ENCODE results near the gene BACE1. TPM values are rescaled to one million over a fixed set of nuclear protein-coding genes. Genes with fewer than 3 reads are reported as not detected.
"Not testable (repeated sequence)": the region's sequence is repeated elsewhere in the genome, so short reads cannot be mapped to it uniquely, and the experiment has no call there.

BACE1 gene
- total RNA-seq, 1 donor from 2014 or later = 32.6 TPM

- H3K4me1 Mint-ChIP-seq (ENCODE audit: low read depth, unreplicated experiment) = peaks cover 18% of the 10 kb centered on the region
- Histone ChIP-seq H3K9me3 (ENCODE audit: insufficient read depth, low read depth, low read length) (no peaks in the 10 kb centered on the region), H3K4me1 (ENCODE audit: insufficient read depth, low read length) (peaks cover 10% of the 10 kb centered on the region), H2AFZ (ENCODE audit: low read depth, low read length) (peak overlapping the region; percentile 54), H3K79me2 (ENCODE audit: insufficient read depth, low read length) (no peaks in the 10 kb centered on the region), H3K27ac (ENCODE audit: low read depth, low read length) (peak overlapping the region; percentile 89), H3K9ac (ENCODE audit: low read length) (peak overlapping the region; percentile 70), H4K20me1 (ENCODE audit: insufficient read depth, low read length) (no peaks in the 10 kb centered on the region), H3K36me3 (ENCODE audit: insufficient read depth, low read length) (no peaks in the 10 kb centered on the region), H3K4me2 (ENCODE audit: low read length) (peak overlapping the region; percentile 79), H3K4me3 (ENCODE audit: insufficient read depth, low read depth, low read length) (peak overlapping the region; percentile 32), H3K27me3 (ENCODE audit: insufficient read depth, low read length) (no peaks in the 10 kb centered on the region)
- peak; percentile 80 for FAIRE-seq
- no peaks in the 10 kb centered on the region for H3K27me3 Mint-ChIP-seq (ENCODE audit: low read depth, unreplicated experiment)
- no peaks in the 10 kb centered on the region for H3K9me3 Mint-ChIP-seq (ENCODE audit: unreplicated experiment)
- peak overlapping the region; percentile 98 for H3K27ac Mint-ChIP-seq (ENCODE audit: unreplicated experiment)
- H3K4me3 Mint-ChIP-seq (ENCODE audit: unreplicated experiment) = peak overlapping the region; percentile 34
- DNase-seq (ENCODE audit: low read depth) = peak; percentile 80
- peaks cover 5% of the 10 kb centered on the region for H3K36me3 Mint-ChIP-seq (ENCODE audit: low read depth, unreplicated experiment)
- no peak for TF ChIP-seq CTCF (IDR thresholded peaks at IDR 0.05; ENCODE audit: insufficient read depth, low read depth, low read length)
- TF ChIP-seq EZH2 (IDR thresholded peaks at IDR 0.05; ENCODE audit: insufficient read depth, low read length) = no peak
These were observed 42.3 kb downstream of the BACE1 start for GRCh38 chr11:117273550-117274289.

GRCh38 chr11:117272175-117272574, 43.9 kb downstream of the BACE1 start:
- H3K4me3 ChIP-seq (ENCODE audit: insufficient read depth, low read depth, low read length); DNase-seq (ENCODE audit: low read depth); H4K20me1 ChIP-seq (ENCODE audit: insufficient read depth, low read length); FAIRE-seq; H3K36me3 ChIP-seq (ENCODE audit: insufficient read depth, low read length); H3K36me3 Mint-ChIP-seq (ENCODE audit: low read depth, unreplicated experiment); H3K4me3 Mint-ChIP-seq (ENCODE audit: unreplicated experiment); H3K9me3 ChIP-seq (ENCODE audit: insufficient read depth, low read depth, low read length); H3K9me3 Mint-ChIP-seq (ENCODE audit: unreplicated experiment); H2AFZ ChIP-seq (ENCODE audit: low read depth, low read length); H3K27me3 Mint-ChIP-seq (ENCODE audit: low read depth, unreplicated experiment); H3K4me1 ChIP-seq (ENCODE audit: insufficient read depth, low read length); H3K27ac Mint-ChIP-seq (ENCODE audit: unreplicated experiment); H3K27ac ChIP-seq (ENCODE audit: low read depth, low read length); H3K79me2 ChIP-seq (ENCODE audit: insufficient read depth, low read length); H3K4me2 ChIP-seq (ENCODE audit: low read length); H3K9ac ChIP-seq (ENCODE audit: low read length); H3K27me3 ChIP-seq (ENCODE audit: insufficient read depth, low read length): not testable (repeated sequence)
- H3K4me1 Mint-ChIP-seq (ENCODE audit: low read depth, unreplicated experiment) = peaks cover 18% of the 10 kb centered on the region

- Histone ChIP-seq H3K27me3 (ENCODE audit: insufficient read depth, low read length) (no peaks in the 10 kb centered on the region), H4K20me1 (ENCODE audit: insufficient read depth, low read length) (no peaks in the 10 kb centered on the region), H3K27ac (ENCODE audit: low read depth, low read length) (no peak overlapping the region), H3K36me3 (ENCODE audit: insufficient read depth, low read length) (no peaks in the 10 kb centered on the region), H3K4me3 (ENCODE audit: insufficient read depth, low read depth, low read length) (no peak overlapping the region), H3K79me2 (ENCODE audit: insufficient read depth, low read length) (no peaks in the 10 kb centered on the region), H3K9me3 (ENCODE audit: insufficient read depth, low read depth, low read length) (no peaks in the 10 kb centered on the region), H3K9ac (ENCODE audit: low read length) (no peak overlapping the region), H2AFZ (ENCODE audit: low read depth, low read length) (no peak overlapping the region), H3K4me2 (ENCODE audit: low read length) (no peak overlapping the region), H3K4me1 (ENCODE audit: insufficient read depth, low read length) (peaks cover 10% of the 10 kb centered on the region)
- DNase-seq (ENCODE audit: low read depth) (no peak), FAIRE-seq (no peak)
- Mint-ChIP-seq H3K9me3 (ENCODE audit: unreplicated experiment) (no peaks in the 10 kb centered on the region), H3K27ac (ENCODE audit: unreplicated experiment) (no peak overlapping the region), H3K4me3 (ENCODE audit: unreplicated experiment) (no peak overlapping the region), H3K27me3 (ENCODE audit: low read depth, unreplicated experiment) (no peaks in the 10 kb centered on the region), H3K36me3 (ENCODE audit: low read depth, unreplicated experiment) (peaks cover 8% of the 10 kb centered on the region), H3K4me1 (ENCODE audit: low read depth, unreplicated experiment) (peaks cover 19% of the 10 kb centered on the region)
- no peak for TF ChIP-seq EZH2 (IDR thresholded peaks at IDR 0.05; ENCODE audit: insufficient read depth, low read length)
- TF ChIP-seq CTCF (IDR thresholded peaks at IDR 0.05; ENCODE audit: insufficient read depth, low read depth, low read length) = no peak
These were observed 44.8 kb downstream of the BACE1 start for GRCh38 chr11:117271208-117271607.

All from astrocyte (in vitro differentiated cells and primary cell).